Epithelial cell of proximal tubule (primary cell): ENCODE data around the gene SLFN12L. TPM values are rescaled to one million over a fixed set of nuclear protein-coding genes. Genes with fewer than 3 reads are reported as not detected.
"Not testable (repeated sequence)": the region's sequence is repeated elsewhere in the genome, so short reads cannot be mapped to it uniquely, and the experiment has no call there.

Experiments used
- DNase-seq: peaks from one replicate; pipeline ENCODE4 v3.0.0-alpha.2; 2011; ENCODE audit warnings: low read depth
- H3K4me3 ChIP-seq: 2 replicates; pipeline ENCODE4 v1.5.1; 2011; ENCODE audit warnings: low read depth, mild to moderate bottlenecking, low read length
- total RNA-seq: library from RNA; depleted of rRNA; stranded (reverse); fragments of >200 nt; gene quantifications from 2 replicates; pipeline ENCODE4 v1.2.3, GENCODE V29; 2015
- TF ChIP-seq, protein P1 (sequence below): conservative IDR thresholded peaks from 2 replicates; pipeline ENCODE4 v1.5.1; 2012; ENCODE audit warnings: low read depth, mild to moderate bottlenecking, low read length

Gene SLFN12L
- total RNA-seq, 1 donor from 2014 or later, result not detected

DNA sequence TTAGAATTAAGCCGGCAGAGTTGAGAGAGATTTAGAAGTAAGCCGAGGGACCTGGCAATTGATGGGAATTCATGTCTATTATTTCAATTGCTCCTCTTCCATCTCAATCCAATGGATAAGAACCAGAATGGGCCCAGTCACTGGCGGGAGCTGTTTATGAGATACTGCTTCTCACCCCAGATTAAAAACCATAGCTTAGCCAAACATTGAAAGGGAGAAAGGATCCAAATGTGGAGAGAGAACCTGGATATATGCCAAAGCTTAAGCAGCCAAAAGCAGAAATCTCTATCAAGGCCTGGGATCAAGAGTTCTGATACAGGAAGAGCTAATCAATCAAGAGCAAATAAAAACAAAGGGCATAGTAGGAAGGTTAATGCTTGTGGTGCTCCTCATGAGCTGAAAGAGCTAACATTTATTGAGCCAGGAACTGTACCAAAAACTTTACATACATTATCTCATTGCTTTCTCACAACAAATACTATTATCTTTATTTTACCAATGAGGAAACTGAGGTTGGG lies 2.8 kb downstream of the SLFN12L start:
- TF ChIP-seq, protein P1, sequence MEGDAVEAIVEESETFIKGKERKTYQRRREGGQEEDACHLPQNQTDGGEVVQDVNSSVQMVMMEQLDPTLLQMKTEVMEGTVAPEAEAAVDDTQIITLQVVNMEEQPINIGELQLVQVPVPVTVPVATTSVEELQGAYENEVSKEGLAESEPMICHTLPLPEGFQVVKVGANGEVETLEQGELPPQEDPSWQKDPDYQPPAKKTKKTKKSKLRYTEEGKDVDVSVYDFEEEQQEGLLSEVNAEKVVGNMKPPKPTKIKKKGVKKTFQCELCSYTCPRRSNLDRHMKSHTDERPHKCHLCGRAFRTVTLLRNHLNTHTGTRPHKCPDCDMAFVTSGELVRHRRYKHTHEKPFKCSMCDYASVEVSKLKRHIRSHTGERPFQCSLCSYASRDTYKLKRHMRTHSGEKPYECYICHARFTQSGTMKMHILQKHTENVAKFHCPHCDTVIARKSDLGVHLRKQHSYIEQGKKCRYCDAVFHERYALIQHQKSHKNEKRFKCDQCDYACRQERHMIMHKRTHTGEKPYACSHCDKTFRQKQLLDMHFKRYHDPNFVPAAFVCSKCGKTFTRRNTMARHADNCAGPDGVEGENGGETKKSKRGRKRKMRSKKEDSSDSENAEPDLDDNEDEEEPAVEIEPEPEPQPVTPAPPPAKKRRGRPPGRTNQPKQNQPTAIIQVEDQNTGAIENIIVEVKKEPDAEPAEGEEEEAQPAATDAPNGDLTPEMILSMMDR, result no peak
- H3K4me3 ChIP-seq, result no peak overlapping the region
- DNase-seq, result no peak

DNA sequence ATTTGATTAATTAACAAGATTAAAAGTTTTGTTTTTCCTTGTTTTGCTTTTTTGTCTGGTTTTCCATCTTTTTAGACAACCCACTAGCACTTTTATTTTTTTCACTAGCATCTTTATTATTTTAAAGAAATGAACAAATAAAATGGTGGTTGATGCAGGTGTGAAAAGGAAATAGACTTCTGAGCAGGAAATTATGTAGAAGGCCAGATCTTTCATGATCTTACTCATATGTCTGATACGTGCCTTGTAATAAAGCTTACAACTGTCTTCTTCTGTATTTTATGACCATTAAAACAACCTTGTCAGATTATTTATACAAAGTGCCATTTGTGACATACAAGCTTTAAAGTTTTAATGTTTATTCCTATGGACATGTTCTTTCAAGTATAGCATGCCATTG lies 6.3 kb downstream of the SLFN12L start:
- no peak for DNase-seq
- H3K4me3 ChIP-seq, result no peak overlapping the region
- TF ChIP-seq, protein P1, result no peak

DNA sequence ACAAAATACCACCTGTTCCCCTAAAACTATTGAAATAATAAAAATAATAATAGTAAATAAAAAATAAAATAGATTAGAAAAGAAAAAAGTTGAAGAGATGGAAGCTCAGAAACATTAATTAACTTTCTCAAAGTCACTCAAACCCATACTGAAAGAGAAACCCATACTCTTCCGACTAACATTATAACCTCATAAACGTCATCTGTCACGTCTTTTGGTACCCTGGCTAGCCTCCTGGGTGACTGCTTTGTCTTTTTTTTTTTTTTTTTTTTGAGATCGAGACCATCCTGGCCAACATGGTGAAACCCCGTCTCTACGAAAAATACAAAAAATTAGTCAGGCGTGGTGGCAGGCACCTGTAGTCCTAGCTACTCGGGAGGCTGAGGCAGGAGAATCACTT lies 7.6 kb downstream of the SLFN12L start:
- no peak overlapping the region for H3K4me3 ChIP-seq
- no peak for DNase-seq
- TF ChIP-seq, protein P1, result no peak

DNA sequence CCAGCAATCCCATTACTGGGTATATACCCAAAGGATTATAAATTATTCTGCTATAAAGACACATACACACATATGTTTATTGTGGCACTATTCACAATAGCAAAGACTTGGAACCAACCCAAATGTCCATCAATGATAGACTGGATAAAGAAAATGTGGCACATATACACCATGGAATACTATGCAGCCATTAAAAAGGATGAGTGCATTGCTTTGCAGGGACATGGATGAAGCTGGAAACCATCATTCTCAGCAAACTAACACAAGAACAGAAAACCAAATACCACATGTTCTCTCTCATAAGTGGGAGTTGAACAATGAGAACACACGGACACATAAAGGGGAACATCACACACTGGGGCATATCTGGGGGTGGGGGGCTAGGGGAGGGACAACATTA lies 8.2 kb downstream of the SLFN12L start:
- DNase-seq, H3K4me3 ChIP-seq: not testable (repeated sequence)

DNA sequence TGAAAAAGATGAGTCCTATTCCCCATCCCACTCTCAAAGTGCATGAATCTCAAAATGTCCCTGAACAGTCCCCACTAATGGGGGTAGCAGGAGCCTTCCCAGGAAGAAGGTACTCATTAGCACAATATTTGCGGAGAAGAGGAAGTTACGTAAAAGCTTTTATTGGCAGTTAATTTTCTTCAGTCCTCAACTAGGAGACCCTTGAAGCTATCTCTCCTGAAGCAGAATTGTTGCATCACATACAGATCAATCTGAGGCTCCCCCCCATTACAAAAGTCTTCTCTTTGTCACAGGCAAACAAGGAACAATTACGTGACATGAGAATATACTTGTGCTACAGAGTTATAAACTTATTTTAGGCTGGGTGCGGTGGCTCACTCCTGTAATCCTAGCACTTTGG lies 14.2 kb downstream of the SLFN12L start:
- TF ChIP-seq, protein P1, result no peak

DNA sequence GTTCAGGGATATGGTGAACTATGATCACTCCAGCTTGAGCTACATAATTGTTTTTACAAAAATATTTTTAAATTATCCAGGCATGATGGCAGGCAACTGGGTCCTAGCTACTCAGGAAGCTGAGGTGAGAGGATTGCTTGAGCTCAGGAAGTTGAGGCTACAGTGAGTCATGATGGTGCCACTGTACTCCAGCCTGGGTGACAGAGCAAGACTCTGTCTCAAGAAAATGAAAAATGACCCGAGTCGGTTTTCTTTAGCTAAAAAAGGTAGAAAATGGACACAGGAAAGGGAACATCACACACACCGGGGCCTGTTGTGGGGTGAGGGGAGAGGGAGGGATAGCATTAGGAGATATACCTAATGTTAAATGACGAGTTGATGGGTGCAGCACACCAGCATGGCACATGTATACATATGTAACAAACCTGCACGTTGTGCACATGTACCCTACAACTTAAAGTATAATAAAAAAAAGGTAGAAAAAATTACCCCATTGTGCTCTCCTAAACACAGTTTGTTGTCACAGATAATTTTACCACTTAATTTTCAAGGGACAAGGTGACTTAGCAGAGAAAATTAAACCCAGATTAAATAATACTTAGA lies 15.7 kb downstream of the SLFN12L start:
- not testable (repeated sequence) for H3K4me3 ChIP-seq, DNase-seq

More for the DNA sequence above, 14.2 kb downstream of the SLFN12L start:
- no peak for DNase-seq
- H3K4me3 ChIP-seq, result no peak overlapping the region

DNA sequence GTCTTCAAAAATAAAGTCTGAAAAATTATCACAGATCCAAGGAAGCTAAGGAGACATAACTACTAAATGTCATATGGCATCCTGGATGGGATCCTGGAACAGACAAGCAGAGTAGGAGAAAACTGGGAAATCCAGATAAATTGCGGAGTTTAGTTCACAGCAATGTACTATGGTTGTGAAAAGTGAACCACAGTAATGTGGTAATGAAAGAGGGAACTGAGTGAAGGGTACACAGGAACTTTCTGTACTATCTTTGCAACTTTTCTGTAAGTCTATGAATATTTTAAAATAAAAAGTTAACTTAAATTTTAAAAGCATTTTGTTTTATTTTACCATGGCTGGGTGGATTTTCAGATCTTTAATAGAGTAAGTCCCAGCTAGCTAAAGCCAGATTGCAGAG lies 16.3 kb downstream of the SLFN12L start:
- DNase-seq, result no peak
- H3K4me3 ChIP-seq, result no peak overlapping the region
- TF ChIP-seq, protein P1, result no peak

DNA sequence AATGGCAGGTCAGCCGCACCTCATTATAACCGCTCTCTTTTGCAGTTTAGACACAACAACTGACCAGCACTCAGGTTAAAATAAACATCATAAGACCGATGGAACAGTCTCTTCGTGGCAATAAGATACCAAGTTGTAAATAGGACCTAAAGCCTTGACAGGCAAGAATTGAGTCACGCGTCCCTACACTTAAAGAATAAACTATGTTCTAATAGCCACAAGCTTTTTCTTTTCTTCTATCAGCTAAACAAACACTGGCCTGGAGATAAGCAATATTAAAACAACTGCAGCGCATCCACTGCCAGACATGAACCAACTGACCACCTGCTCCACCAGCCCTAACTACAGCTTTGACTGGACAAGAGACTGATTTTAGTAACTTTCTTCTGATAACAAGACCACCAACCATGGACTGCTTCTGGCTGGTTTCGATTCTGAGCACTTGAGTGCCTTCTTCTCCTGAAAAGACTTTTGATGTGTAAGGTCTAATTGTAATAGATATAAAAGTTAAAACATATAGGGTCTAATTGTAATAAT lies 17.5 kb downstream of the SLFN12L start:
- no peak for DNase-seq
- no peak overlapping the region for H3K4me3 ChIP-seq
- TF ChIP-seq, protein P1, result no peak
